NOMO-1 treated with DMSO at 0.1 percent for 48 hours (cell line): ENCODE data around the gene SRF.

ENCODE experiments used
- DNase-seq: peaks from one replicate; lab custom pipeline; 2025; ENCODE audit not compliant: unreplicated experiment; lab: John Stamatoyannopoulos, UW

Gene SRF

DNA sequence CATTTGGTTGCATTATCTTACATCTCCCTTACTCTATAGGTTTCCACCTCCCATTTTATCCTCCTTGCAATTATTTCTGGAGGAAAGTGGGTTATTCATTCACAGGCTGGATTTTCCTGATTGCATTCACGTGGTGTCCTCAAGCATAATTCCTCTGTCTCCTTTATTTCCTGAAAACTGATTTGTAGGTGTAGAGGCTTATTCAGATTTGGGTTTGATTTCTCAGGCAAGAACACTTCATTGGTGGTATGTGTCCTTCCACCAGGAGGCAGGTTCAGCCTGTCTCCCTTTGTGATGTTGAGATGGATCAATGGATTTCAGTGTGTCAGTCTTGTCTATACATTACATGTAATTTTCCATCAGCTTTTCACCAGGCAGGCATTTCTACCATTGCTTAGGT is 40.9 kb downstream of the SRF start:
- no peak for DNase-seq

DNA sequence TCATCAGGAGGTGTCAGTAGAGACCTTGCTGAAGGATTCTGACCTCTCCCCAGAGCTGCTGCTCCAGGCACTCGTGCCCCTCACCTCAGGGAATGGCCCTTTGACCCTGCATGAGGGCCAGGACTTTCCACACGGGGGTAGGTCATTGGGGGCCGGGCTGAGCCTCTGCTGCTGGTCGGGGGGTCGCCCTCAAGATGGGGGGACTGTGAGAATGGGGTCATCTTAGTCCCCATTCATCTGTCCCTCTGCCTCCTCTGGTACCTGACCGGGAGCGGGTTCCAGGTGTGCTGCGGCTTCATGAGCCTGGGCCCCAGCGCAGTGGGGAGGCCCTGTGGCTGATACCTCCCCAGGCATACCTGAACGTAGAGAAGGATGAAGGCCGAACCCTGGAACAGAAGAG is 42.4 kb downstream of the SRF start:
- DNase-seq, result no peak

DNA sequence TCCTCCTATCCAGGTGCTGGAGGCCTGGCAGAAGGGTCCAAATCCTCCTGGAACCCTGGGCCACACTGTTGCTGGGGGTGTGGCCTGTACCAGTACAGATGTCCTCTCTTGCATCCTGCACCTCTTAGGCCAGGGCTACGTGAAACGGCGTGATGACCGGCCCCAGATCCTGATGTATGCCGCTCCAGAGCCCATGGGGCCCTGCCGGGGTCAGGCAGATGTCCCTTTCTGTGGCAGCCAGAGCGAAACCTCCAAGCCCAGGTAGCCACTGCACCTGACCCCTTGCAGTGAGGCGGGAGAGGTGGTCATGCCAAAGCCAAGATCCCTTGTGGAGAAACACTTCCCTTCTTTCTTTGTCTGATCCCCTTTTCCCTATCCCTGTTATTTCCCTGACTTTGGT is 44.0 kb downstream of the SRF start:
- no peak for DNase-seq

- DNase-seq, result no peak
Measured at GRCh38 chr6:43216200-43216599, 45.1 kb downstream of the SRF start.

- no peak for DNase-seq
Measured at GRCh38 chr6:43217351-43217750, 46.3 kb downstream of the SRF start.

DNA sequence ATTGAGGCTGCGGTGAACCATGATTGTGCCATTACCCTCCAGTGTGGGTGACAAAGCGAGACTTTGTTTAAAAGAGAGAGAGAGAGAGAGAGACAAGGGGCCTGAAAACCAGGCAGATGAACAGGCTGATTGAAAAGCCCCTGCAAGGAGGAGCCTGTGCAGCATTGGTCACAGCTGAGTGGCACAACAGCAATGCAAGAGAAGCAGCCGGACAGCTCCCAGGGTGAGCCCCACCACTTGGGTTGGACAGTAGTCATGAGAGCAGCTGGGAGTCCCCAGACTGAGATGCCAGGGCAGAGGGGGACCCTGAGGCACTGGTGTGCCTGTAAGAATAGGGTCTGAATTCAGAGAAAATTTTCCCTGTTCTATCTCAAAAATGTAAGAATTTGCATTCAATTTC is 48.0 kb downstream of the SRF start:
- DNase-seq, result no peak

DNA sequence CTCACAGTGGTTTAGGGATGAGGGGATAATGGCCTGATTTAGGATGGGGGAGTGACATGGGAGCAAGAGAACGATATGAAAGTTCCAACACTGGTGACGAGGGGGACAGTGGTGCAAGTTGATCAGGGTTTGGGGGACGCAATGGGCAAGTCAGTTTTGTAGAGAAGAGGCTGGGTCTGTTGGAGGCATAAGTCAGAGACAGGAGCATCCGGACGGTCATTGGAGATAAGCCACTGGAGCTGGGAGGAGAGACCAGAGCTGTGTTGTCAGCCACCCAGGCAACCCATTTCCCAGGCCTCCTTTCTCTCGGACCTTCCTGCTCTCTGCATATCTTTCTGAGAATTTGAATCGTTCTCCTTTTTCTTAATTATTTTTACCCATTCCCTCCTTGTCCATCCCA is 48.7 kb downstream of the SRF start:
- no peak for DNase-seq

GRCh38 chr6:43220439-43220951 is 49.4 kb downstream of the SRF start:
- DNase-seq, result no peak

DNA sequence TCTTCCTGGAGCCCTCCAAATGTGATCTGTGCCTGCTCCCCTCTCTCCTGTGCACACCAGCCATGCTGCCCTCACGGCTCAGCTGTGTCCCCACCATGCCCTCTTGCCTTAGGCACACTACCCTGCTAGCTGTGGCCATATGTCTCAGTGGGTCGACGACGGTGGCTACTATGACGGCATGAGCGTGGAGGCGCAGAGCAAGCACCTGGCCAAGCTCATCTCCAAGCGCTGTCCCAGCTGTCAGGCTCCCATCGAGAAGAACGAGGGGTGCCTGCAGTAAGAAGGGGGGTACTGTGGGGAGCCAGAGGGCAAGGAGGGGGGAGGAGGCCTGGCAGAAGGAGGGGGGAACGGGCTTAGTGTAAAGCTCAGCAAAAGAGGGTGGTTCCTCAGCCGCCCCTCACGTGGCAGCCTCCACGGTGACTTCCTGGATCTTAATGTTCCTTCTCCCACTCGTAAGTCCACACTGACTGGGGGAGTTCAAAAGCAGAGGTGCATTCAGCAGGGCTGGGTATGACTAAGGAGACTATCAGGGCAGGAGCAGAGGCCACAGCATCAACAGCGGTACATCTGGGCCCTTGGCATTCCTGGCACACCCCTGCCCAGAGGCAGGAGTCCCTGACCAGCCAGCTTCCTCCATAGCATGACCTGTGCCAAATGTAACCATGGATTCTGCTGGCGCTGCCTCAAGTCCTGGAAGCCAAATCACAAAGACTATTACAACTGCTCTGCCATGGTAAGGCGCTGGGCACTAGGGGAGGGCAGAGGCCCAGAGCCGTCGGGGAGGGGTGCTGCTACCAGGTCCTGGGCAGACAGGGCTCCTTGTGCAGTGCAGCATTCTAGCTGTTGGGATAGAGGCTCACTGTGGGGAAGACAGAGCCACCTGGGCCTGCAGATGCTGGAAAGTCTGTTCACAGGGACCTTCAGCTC is 50.2 kb downstream of the SRF start:
- DNase-seq, result no peak

- no peak for DNase-seq
Measured at GRCh38 chr6:43222418-43223059, 51.5 kb downstream of the SRF start.

- no peak for DNase-seq
Measured at GRCh38 chr6:43223175-43223574, 52.1 kb downstream of the SRF start.

GRCh38 chr6:43226192-43226851 is 55.3 kb downstream of the SRF start:
- DNase-seq, result no peak

GRCh38 chr6:43228951-43229802 is 58.1 kb downstream of the SRF start, which contains the start of gene DNPH1:
Gene DNPH1, minus strand, starts transcription at chr6:43229481. Its CDS starts 25 bp downstream, at chr6:43229456.
- peak; percentile 36 for DNase-seq

- DNase-seq, result no peak
Measured at GRCh38 chr6:43229803-43230620, 58.9 kb downstream of the SRF start.

GRCh38 chr6:43231053-43231452 is 60.0 kb downstream of the SRF start:
- DNase-seq, result no peak
